ENCODE measurements around the gene ZNF554.

DNA sequence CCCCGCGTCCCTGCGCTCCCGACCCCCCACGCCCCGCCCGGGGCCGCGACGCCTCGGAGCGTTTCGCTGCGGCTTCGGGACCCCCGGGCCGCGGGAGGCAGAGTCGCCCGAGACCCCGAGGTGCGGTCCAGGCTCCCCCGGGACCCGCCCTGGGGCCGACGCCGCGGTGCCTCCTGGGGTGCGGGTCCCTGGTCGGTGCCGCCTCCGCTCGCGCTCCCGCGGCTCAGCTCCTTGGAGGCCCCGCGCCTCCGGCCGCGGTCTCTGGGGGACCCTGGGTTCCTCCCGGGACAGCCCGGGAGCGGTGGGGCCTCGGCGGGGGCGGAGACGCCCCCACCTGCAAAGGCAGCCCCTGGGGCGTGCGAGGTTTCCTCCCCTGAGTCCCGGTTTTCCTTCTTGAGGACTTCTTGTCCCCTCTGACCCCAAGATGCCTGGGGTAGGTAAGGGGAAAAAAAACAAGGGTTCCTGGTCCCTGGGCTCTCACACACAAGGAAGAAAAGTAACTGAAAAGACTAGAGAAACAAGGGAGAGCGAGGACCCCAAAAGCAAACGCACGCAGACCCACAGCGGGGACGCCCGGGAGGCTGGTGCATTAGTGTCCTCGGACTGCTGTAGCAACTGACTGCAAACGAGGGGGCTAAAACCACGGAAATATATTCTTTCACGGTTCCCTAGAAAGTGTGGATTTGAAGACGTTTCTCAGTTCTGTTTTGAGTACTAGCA, 22.3 kb downstream of the ZNF554 start:
- TF ChIP-seq YY1 (IDR thresholded peaks at IDR 0.05), result no peak
- TF ChIP-seq, protein P1, sequence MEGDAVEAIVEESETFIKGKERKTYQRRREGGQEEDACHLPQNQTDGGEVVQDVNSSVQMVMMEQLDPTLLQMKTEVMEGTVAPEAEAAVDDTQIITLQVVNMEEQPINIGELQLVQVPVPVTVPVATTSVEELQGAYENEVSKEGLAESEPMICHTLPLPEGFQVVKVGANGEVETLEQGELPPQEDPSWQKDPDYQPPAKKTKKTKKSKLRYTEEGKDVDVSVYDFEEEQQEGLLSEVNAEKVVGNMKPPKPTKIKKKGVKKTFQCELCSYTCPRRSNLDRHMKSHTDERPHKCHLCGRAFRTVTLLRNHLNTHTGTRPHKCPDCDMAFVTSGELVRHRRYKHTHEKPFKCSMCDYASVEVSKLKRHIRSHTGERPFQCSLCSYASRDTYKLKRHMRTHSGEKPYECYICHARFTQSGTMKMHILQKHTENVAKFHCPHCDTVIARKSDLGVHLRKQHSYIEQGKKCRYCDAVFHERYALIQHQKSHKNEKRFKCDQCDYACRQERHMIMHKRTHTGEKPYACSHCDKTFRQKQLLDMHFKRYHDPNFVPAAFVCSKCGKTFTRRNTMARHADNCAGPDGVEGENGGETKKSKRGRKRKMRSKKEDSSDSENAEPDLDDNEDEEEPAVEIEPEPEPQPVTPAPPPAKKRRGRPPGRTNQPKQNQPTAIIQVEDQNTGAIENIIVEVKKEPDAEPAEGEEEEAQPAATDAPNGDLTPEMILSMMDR (IDR thresholded peaks at IDR 0.05; ENCODE audit: low read depth, low read length, missing input control), result no peak
